DMS53 (cell line): Measurements from ENCODE around the gene ISG20.
A peak's percentile ranks its signal among the peaks of the same experiment; 100 is the strongest.
"Not testable (repeated sequence)": the region's sequence is repeated elsewhere in the genome, so short reads cannot be mapped to it uniquely, and the experiment has no call there.

Experiments
- DNase-seq: peaks from one replicate; lab custom pipeline; 2025; lab: John Stamatoyannopoulos, UW

The ISG20 gene

GRCh38 chr15:88618686-88619085, 20.1 kb upstream of the ISG20 start:
- DNase-seq, result no peak

GRCh38 chr15:88619796-88620195, 19.0 kb upstream of the ISG20 start:
- no peak for DNase-seq

- DNase-seq, result peak; percentile 97
Measured at GRCh38 chr15:88620995-88621772, 17.6 kb upstream of the ISG20 start, which contains the start of gene AEN. AEN (plus strand) TSS chr15:88621340; CDS start chr15:88626210, 4,870 bp downstream.

- DNase-seq, result peak; percentile 41
Measured at GRCh38 chr15:88621789-88622604, 16.8 kb upstream of the ISG20 start.

GRCh38 chr15:88622605-88622975, 16.2 kb upstream of the ISG20 start:
- no peak for DNase-seq

- DNase-seq, result peak; percentile 42
Measured at GRCh38 chr15:88623061-88623460, 15.8 kb upstream of the ISG20 start.

GRCh38 chr15:88623632-88624031, 15.2 kb upstream of the ISG20 start:
- DNase-seq, result no peak

- no peak for DNase-seq
Measured at GRCh38 chr15:88624156-88624970, 14.5 kb upstream of the ISG20 start.

GRCh38 chr15:88624971-88625490, 13.8 kb upstream of the ISG20 start:
- DNase-seq, result no peak

- no peak for DNase-seq
Measured at GRCh38 chr15:88625943-88626741, 12.7 kb upstream of the ISG20 start.

GRCh38 chr15:88627463-88627862, 11.4 kb upstream of the ISG20 start:
- peak; percentile 48 for DNase-seq

- no peak for DNase-seq
Measured at GRCh38 chr15:88628018-88628654, 10.7 kb upstream of the ISG20 start.

GRCh38 chr15:88629071-88629470, 9.7 kb upstream of the ISG20 start:
- no peak for DNase-seq

GRCh38 chr15:88630141-88630721, 8.6 kb upstream of the ISG20 start:
- DNase-seq, result no peak

- no peak for DNase-seq
Measured at GRCh38 chr15:88630798-88631463, 7.9 kb upstream of the ISG20 start.

GRCh38 chr15:88631464-88632028, 7.3 kb upstream of the ISG20 start:
- no peak for DNase-seq

GRCh38 chr15:88632797-88633196, 6.0 kb upstream of the ISG20 start:
- DNase-seq, result not testable (repeated sequence)

GRCh38 chr15:88634449-88634848, 4.4 kb upstream of the ISG20 start:
- DNase-seq, result no peak

GRCh38 chr15:88635318-88635717, 3.5 kb upstream of the ISG20 start:
- peak; percentile 36 for DNase-seq
